Skeletal muscle satellite cell (primary cell): ENCODE data around the gene CD83. TPM values are rescaled to one million over a fixed set of nuclear protein-coding genes. Genes with fewer than 3 reads are reported as not detected.
A peak's percentile ranks its signal among the peaks of the same experiment; 100 is the strongest.
"Not testable (repeated sequence)": the region's sequence is repeated elsewhere in the genome, so short reads cannot be mapped to it uniquely, and the experiment has no call there.

ENCODE experiments used
- H3K27me3 ChIP-seq: 2 replicates; pipeline ENCODE4 v1.7.0; 2013; ENCODE audit warnings: low read length; ENCODE audit not compliant: control insufficient read depth, insufficient read depth
- H3K36me3 ChIP-seq: 2 replicates; pipeline ENCODE4 v1.7.0; 2013; ENCODE audit warnings: mild to moderate bottlenecking, control low read depth, low read length; ENCODE audit not compliant: insufficient read depth
- H3K4me1 ChIP-seq: 2 replicates; pipeline ENCODE4 v1.7.0; 2013; ENCODE audit warnings: low read length; ENCODE audit not compliant: control insufficient read depth, insufficient read depth
- H3K4me2 ChIP-seq: 2 replicates; pipeline ENCODE4 v1.7.0; 2013; ENCODE audit warnings: mild to moderate bottlenecking, low read length
- H3K4me3 ChIP-seq: 2 replicates; pipeline ENCODE4 v1.7.0; 2013; ENCODE audit warnings: low read length
- H3K9ac ChIP-seq: 2 replicates; pipeline ENCODE4 v1.7.0; 2013; ENCODE audit warnings: mild to moderate bottlenecking, low read depth, low read length, moderate library complexity
- H3K9me3 ChIP-seq: replicated peaks from 2 replicates; pipeline ENCODE4 v1.7.0; 2013; ENCODE audit warnings: mild to moderate bottlenecking, control low read depth, low read length
- total RNA-seq: library from RNA; depleted of rRNA; stranded (reverse); fragments of >200 nt; gene quantifications from 2 replicates; pipeline ENCODE4 v1.2.3, GENCODE V29; 2012; rRNA removed

Gene CD83
- 2.0 and 3.3 TPM in 2 replicates for total RNA-seq

- Histone ChIP-seq H3K9me3 (no peaks in the 10 kb centered on the region), H3K4me1 (no peaks in the 10 kb centered on the region), H3K4me3 (peak within 1 kb of the TSS; percentile 87), H3K4me2 (peak within 1 kb of the TSS; percentile 98), H3K9ac (peak within 1 kb of the TSS; percentile 78), H3K27me3 (no peaks in the 10 kb centered on the region), H3K36me3 (no peaks in the 10 kb centered on the region)
Observed at GRCh38 chr6:14117158-14118090, at the start of gene CD83. Gene CD83, plus strand, starts transcription at chr6:14117772. Its CDS starts 40 bp downstream, at chr6:14117812.

- no peaks in the 10 kb centered on the region for H3K9me3 ChIP-seq
- H3K9ac ChIP-seq, result no peak overlapping the region
- H3K4me3 ChIP-seq, result peak overlapping the region; percentile 34
- peak overlapping the region; percentile 41 for H3K4me2 ChIP-seq
- peaks cover 12% of the 10 kb centered on the region for H3K4me1 ChIP-seq
- H3K36me3 ChIP-seq, result no peaks in the 10 kb centered on the region
- H3K27me3 ChIP-seq, result peaks cover 17% of the 10 kb centered on the region
Observed at GRCh38 chr6:14068133-14068532, 49.4 kb upstream of the CD83 start.

- no peak overlapping the region for H3K9ac ChIP-seq
- peaks cover 12% of the 10 kb centered on the region for H3K4me1 ChIP-seq
- no peak overlapping the region for H3K4me2 ChIP-seq
- H3K9me3 ChIP-seq, result no peaks in the 10 kb centered on the region
- no peaks in the 10 kb centered on the region for H3K36me3 ChIP-seq
- H3K27me3 ChIP-seq, result peaks cover 12% of the 10 kb centered on the region
- no peak overlapping the region for H3K4me3 ChIP-seq
Observed at GRCh38 chr6:14068623-14069022, 48.9 kb upstream of the CD83 start.

GRCh38 chr6:14070457-14070856 lies 47.1 kb upstream of the CD83 start:
- H3K9me3 ChIP-seq, result no peaks in the 10 kb centered on the region

GRCh38 chr6:14072084-14072483 lies 45.5 kb upstream of the CD83 start:
- Histone ChIP-seq H3K27me3 (no peaks in the 10 kb centered on the region), H3K9ac (no peak overlapping the region), H3K4me1 (peaks cover 20% of the 10 kb centered on the region), H3K4me2 (no peak overlapping the region), H3K36me3 (no peaks in the 10 kb centered on the region), H3K4me3 (no peak overlapping the region), H3K9me3 (no peaks in the 10 kb centered on the region)

More at GRCh38 chr6:14070457-14070856, 47.1 kb upstream of the CD83 start:
- Histone ChIP-seq H3K9ac (no peak overlapping the region), H3K27me3 (no peaks in the 10 kb centered on the region), H3K4me1 (peaks cover 20% of the 10 kb centered on the region), H3K4me3 (no peak overlapping the region), H3K4me2 (no peak overlapping the region), H3K36me3 (no peaks in the 10 kb centered on the region)

GRCh38 chr6:14073561-14074354 lies 43.8 kb upstream of the CD83 start:
- H3K27me3 ChIP-seq, H3K9ac ChIP-seq, H3K9me3 ChIP-seq, H3K4me1 ChIP-seq, H3K4me3 ChIP-seq, H3K36me3 ChIP-seq, H3K4me2 ChIP-seq: not testable (repeated sequence)

- Histone ChIP-seq H3K9me3 (no peaks in the 10 kb centered on the region), H3K36me3 (no peaks in the 10 kb centered on the region), H3K4me1 (peaks cover 8% of the 10 kb centered on the region), H3K27me3 (peaks cover 5% of the 10 kb centered on the region), H3K4me3 (peak overlapping the region; percentile 54), H3K4me2 (peak overlapping the region; percentile 75), H3K9ac (peak overlapping the region; percentile 57)
Observed at GRCh38 chr6:14074476-14075094, 43.0 kb upstream of the CD83 start.

- Histone ChIP-seq H3K36me3 (no peaks in the 10 kb centered on the region), H3K4me2 (peak overlapping the region; percentile 75)
Observed at GRCh38 chr6:14075095-14075503, 42.5 kb upstream of the CD83 start.

GRCh38 chr6:14077193-14077867 lies 40.2 kb upstream of the CD83 start:
- peaks cover 10% of the 10 kb centered on the region for H3K27me3 ChIP-seq
- H3K9ac ChIP-seq, result no peak overlapping the region
- H3K9me3 ChIP-seq, result no peaks in the 10 kb centered on the region
- no peak overlapping the region for H3K4me3 ChIP-seq
- no peak overlapping the region for H3K4me2 ChIP-seq
- no peaks in the 10 kb centered on the region for H3K36me3 ChIP-seq
- peaks cover 8% of the 10 kb centered on the region for H3K4me1 ChIP-seq

More at GRCh38 chr6:14075095-14075503, 42.5 kb upstream of the CD83 start:
- Histone ChIP-seq H3K9ac (peak overlapping the region; percentile 57), H3K4me3 (peak overlapping the region; percentile 54), H3K9me3 (no peaks in the 10 kb centered on the region), H3K4me1 (peaks cover 8% of the 10 kb centered on the region), H3K27me3 (peaks cover 10% of the 10 kb centered on the region)

- no peak overlapping the region for H3K9ac ChIP-seq
- H3K36me3 ChIP-seq, result no peaks in the 10 kb centered on the region
- peaks cover 10% of the 10 kb centered on the region for H3K27me3 ChIP-seq
- H3K4me2 ChIP-seq, result no peak overlapping the region
- H3K9me3 ChIP-seq, result no peaks in the 10 kb centered on the region
- peaks cover 8% of the 10 kb centered on the region for H3K4me1 ChIP-seq
- H3K4me3 ChIP-seq, result no peak overlapping the region
Observed at GRCh38 chr6:14079433-14079832, 38.1 kb upstream of the CD83 start.

- peaks cover 4% of the 10 kb centered on the region for H3K4me1 ChIP-seq
- no peaks in the 10 kb centered on the region for H3K36me3 ChIP-seq
- no peak overlapping the region for H3K9ac ChIP-seq
- no peaks in the 10 kb centered on the region for H3K9me3 ChIP-seq
- peaks cover 13% of the 10 kb centered on the region for H3K27me3 ChIP-seq
- H3K4me2 ChIP-seq, result no peak overlapping the region
- no peak overlapping the region for H3K4me3 ChIP-seq
Observed at GRCh38 chr6:14079971-14080370, 37.6 kb upstream of the CD83 start.
